ENCODE data around the gene PON1. TPM values are rescaled to one million over a fixed set of nuclear protein-coding genes. Genes with fewer than 3 reads are reported as not detected.
A peak's percentile ranks its signal among the peaks of the same experiment; 100 is the strongest.

The PON1 gene
- total RNA-seq = not detected in 2 replicates

- no peak for DNase-seq (ENCODE audit: low read depth in 2 of 2)
Measured at GRCh38 chr7:95324431-95324830, at the start of gene PON1. Gene PON1 (minus strand): TSS chr7:95324532. CDS start chr7:95324475, 57 bp downstream.

- no peak for DNase-seq (ENCODE audit: low read depth in 2 of 2)
Measured at GRCh38 chr7:95373323-95373722, 49.0 kb upstream of the PON1 start.

- DNase-seq (ENCODE audit: low read depth in 2 of 2) = no peak
Measured at GRCh38 chr7:95368235-95368634, 43.9 kb upstream of the PON1 start.

- no peak for DNase-seq (ENCODE audit: low read depth in 2 of 2)
Measured at GRCh38 chr7:95367606-95368005, 43.3 kb upstream of the PON1 start.

GRCh38 chr7:95365151-95365550 is 40.8 kb upstream of the PON1 start:
- DNase-seq (ENCODE audit: low read depth in 2 of 2) = no peak

- DNase-seq (ENCODE audit: low read depth in 2 of 2) = peak in 1 of 2 donors; percentile 19
Measured at GRCh38 chr7:95357623-95358022, 33.3 kb upstream of the PON1 start.

- no peak for DNase-seq (ENCODE audit: low read depth in 2 of 2)
Measured at GRCh38 chr7:95342642-95343307, 18.4 kb upstream of the PON1 start.

- no peak for DNase-seq (ENCODE audit: low read depth in 2 of 2)
Measured at GRCh38 chr7:95342029-95342428, 17.7 kb upstream of the PON1 start.

GRCh38 chr7:95340491-95340890 is 16.2 kb upstream of the PON1 start:
- no peak for DNase-seq (ENCODE audit: low read depth in 2 of 2)

GRCh38 chr7:95338832-95339231 is 14.5 kb upstream of the PON1 start:
- no peak for DNase-seq (ENCODE audit: low read depth in 2 of 2)

- DNase-seq (ENCODE audit: low read depth in 2 of 2) = no peak
Measured at GRCh38 chr7:95335093-95335492, 10.8 kb upstream of the PON1 start.

GRCh38 chr7:95334447-95334846 is 10.1 kb upstream of the PON1 start:
- DNase-seq (ENCODE audit: low read depth in 2 of 2) = no peak

GRCh38 chr7:95330961-95331337 is 6.6 kb upstream of the PON1 start:
- no peak for DNase-seq (ENCODE audit: low read depth in 2 of 2)

- no peak for DNase-seq (ENCODE audit: low read depth in 2 of 2)
Measured at GRCh38 chr7:95330204-95330960, 6.0 kb upstream of the PON1 start.

- DNase-seq (ENCODE audit: low read depth in 2 of 2) = no peak
Measured at GRCh38 chr7:95327356-95327755, 3.0 kb upstream of the PON1 start.

- no peak for DNase-seq (ENCODE audit: low read depth in 2 of 2)
Measured at GRCh38 chr7:95323410-95324129, 762 bp downstream of the PON1 start.

- DNase-seq (ENCODE audit: low read depth in 2 of 2) = no peak
Measured at GRCh38 chr7:95322854-95323253, 1.5 kb downstream of the PON1 start.

- DNase-seq (ENCODE audit: low read depth in 2 of 2) = no peak
Measured at GRCh38 chr7:95322396-95322795, 1.9 kb downstream of the PON1 start.

GRCh38 chr7:95321720-95322119 is 2.6 kb downstream of the PON1 start:
- DNase-seq (ENCODE audit: low read depth in 2 of 2) = no peak

- no peak for DNase-seq (ENCODE audit: low read depth in 2 of 2)
Measured at GRCh38 chr7:95320651-95321050, 3.7 kb downstream of the PON1 start.

- no peak for DNase-seq (ENCODE audit: low read depth in 2 of 2)
Measured at GRCh38 chr7:95319570-95319969, 4.8 kb downstream of the PON1 start.

- no peak for DNase-seq (ENCODE audit: low read depth in 2 of 2)
Measured at GRCh38 chr7:95318501-95319100, 5.7 kb downstream of the PON1 start.

Data from dermis microvascular lymphatic vessel endothelial cell (primary cell).